ENCODE measurements around the gene PSMD1.

The PSMD1 gene

GRCh38 chr2:231144896-231145295, 88.2 kb downstream of the PSMD1 start:
- no peak for TF ChIP-seq ZFX (IDR thresholded peaks at IDR 0.05)
- no peak for TF ChIP-seq CTCF (conservative IDR thresholded peaks at IDR 0.05)
- no peak overlapping the region for H3K27ac ChIP-seq

GRCh38 chr2:231146665-231147064, 90.0 kb downstream of the PSMD1 start:
- TF ChIP-seq CTCF (conservative IDR thresholded peaks at IDR 0.05): no peak
- H3K27ac ChIP-seq: no peak overlapping the region

- TF ChIP-seq ZFX (IDR thresholded peaks at IDR 0.05): no peak
- no peak for TF ChIP-seq CTCF (conservative IDR thresholded peaks at IDR 0.05)
- H3K27ac ChIP-seq: no peak overlapping the region
Observed at GRCh38 chr2:231152800-231153557, 96.3 kb downstream of the PSMD1 start.

- TF ChIP-seq CTCF (conservative IDR thresholded peaks at IDR 0.05): no peak
- TF ChIP-seq ZFX (IDR thresholded peaks at IDR 0.05): no peak
Observed at GRCh38 chr2:231159306-231159705, 102.6 kb downstream of the PSMD1 start.

GRCh38 chr2:231160701-231161100, 104.0 kb downstream of the PSMD1 start:
- TF ChIP-seq ZFX (IDR thresholded peaks at IDR 0.05) (no peak), CTCF (conservative IDR thresholded peaks at IDR 0.05) (no peak)
- H3K27ac ChIP-seq: no peak overlapping the region

More at GRCh38 chr2:231159306-231159705, 102.6 kb downstream of the PSMD1 start:
- no peak overlapping the region for H3K27ac ChIP-seq

GRCh38 chr2:231161252-231161839, 104.7 kb downstream of the PSMD1 start:
- TF ChIP-seq CTCF (conservative IDR thresholded peaks at IDR 0.05) (no peak), ZFX (IDR thresholded peaks at IDR 0.05) (no peak)
- no peak overlapping the region for H3K27ac ChIP-seq

- no peak overlapping the region for H3K27ac ChIP-seq
- TF ChIP-seq ZFX (IDR thresholded peaks at IDR 0.05) (no peak), CTCF (conservative IDR thresholded peaks at IDR 0.05) (no peak)
Observed at GRCh38 chr2:231161877-231162329, 105.2 kb downstream of the PSMD1 start.

Measured in C4-2B (cell line).